ENCODE results near the gene PTCD1. TPM values are rescaled to one million over a fixed set of nuclear protein-coding genes. Genes with fewer than 3 reads are reported as not detected.

PTCD1 gene
- total RNA-seq, 3 donors from 2014 or later: 4.5 to 8.3 (median 4.9) TPM

- H3K27me3 ChIP-seq: no peaks in the 10 kb centered on the region
- intact Hi-C loops (cut with DNase I; ENCODE audit: low total_unique reads): no loop called here
- H3K27ac ChIP-seq: peak overlapping the region; percentile 96 to 97
- DNase-seq (ENCODE audit: low spot score in 2 of 2): no peak
- no peaks in the 10 kb centered on the region for H3K36me3 ChIP-seq
- H3K4me3 ChIP-seq: peak overlapping the region; percentile 84 to 100 (median 98)
- no peak for TF ChIP-seq CTCF (IDR thresholded peaks at IDR 0.05)
- no peak for TF ChIP-seq POLR2A (IDR thresholded peaks at IDR 0.05)
- TF ChIP-seq POLR2AphosphoS5 (IDR thresholded peaks at IDR 0.05): no peak
- H3K9me3 ChIP-seq: no peaks in the 10 kb centered on the region
- H3K4me1 ChIP-seq: peaks cover 3 to 16% of the 10 kb centered on the region in 2 donors
These were observed 29.4 kb downstream of the PTCD1 start for GRCh38 chr7:99409192-99409572.

- TF ChIP-seq POLR2A (IDR thresholded peaks at IDR 0.05): no peak
- peak; percentile 97 to 99 (median 99) for TF ChIP-seq POLR2AphosphoS5 (IDR thresholded peaks at IDR 0.05)
- TF ChIP-seq CTCF (IDR thresholded peaks at IDR 0.05): peak in 2 of 3 donors; percentile 34 to 55
- intact Hi-C loops (cut with DNase I; ENCODE audit: low total_unique reads): no loop called here
- Histone ChIP-seq H3K4me1 (peaks cover 3 to 16% of the 10 kb centered on the region in 2 donors), H3K36me3 (no peaks in the 10 kb centered on the region), H3K9me3 (no peaks in the 10 kb centered on the region), H3K27ac (peak within 1 kb of the TSS; percentile 96 to 97), H3K27me3 (no peaks in the 10 kb centered on the region), H3K4me3 (peak within 1 kb of the TSS; percentile 84 to 100 (median 98))
- DNase-seq (ENCODE audit: low spot score in 2 of 2): peak; percentile 92 to 93
These were observed 30.0 kb downstream of the PTCD1 start, which contains the start of the genes BUD31 and PDAP1 for GRCh38 chr7:99408379-99409191. TSS of gene BUD31 (plus strand) at chr7:99408969. CDS start at chr7:99411093, 2,124 bp downstream. TSS of gene PDAP1 (minus strand) at chr7:99408597. CDS start at chr7:99408548, 49 bp downstream.

GRCh38 chr7:99407872-99408378 is 30.7 kb downstream of the PTCD1 start:
- no peaks in the 10 kb centered on the region for H3K27me3 ChIP-seq
- H3K4me3 ChIP-seq: peak overlapping the region; percentile 84 to 100 (median 98)
- peaks cover 3 to 16% of the 10 kb centered on the region in 2 donors for H3K4me1 ChIP-seq
- no peaks in the 10 kb centered on the region for H3K9me3 ChIP-seq
- TF ChIP-seq CTCF (IDR thresholded peaks at IDR 0.05): no peak
- TF ChIP-seq POLR2A (IDR thresholded peaks at IDR 0.05): no peak
- TF ChIP-seq POLR2AphosphoS5 (IDR thresholded peaks at IDR 0.05): peak in 1 of 3 donors; percentile 15
- peak in 1 of 2 donors; percentile 37 for DNase-seq (ENCODE audit: low spot score in 2 of 2)
- H3K36me3 ChIP-seq: no peaks in the 10 kb centered on the region
- intact Hi-C loops (cut with DNase I; ENCODE audit: low total_unique reads): no loop called here
- peak overlapping the region; percentile 96 to 97 for H3K27ac ChIP-seq

- H3K27ac ChIP-seq: no peak overlapping the region
- intact Hi-C loops (cut with DNase I; ENCODE audit: low total_unique reads): no loop called here
- peaks cover 3 to 16% of the 10 kb centered on the region in 2 donors for H3K4me1 ChIP-seq
These were observed 32.0 kb downstream of the PTCD1 start for GRCh38 chr7:99406557-99406956.

More at GRCh38 chr7:99406557-99406956, 32.0 kb downstream of the PTCD1 start:
- no peak for TF ChIP-seq CTCF (IDR thresholded peaks at IDR 0.05)
- TF ChIP-seq POLR2A (IDR thresholded peaks at IDR 0.05): no peak
- TF ChIP-seq POLR2AphosphoS5 (IDR thresholded peaks at IDR 0.05): no peak
- DNase-seq (ENCODE audit: low spot score in 2 of 2): no peak
- no peaks in the 10 kb centered on the region for H3K27me3 ChIP-seq
- H3K36me3 ChIP-seq: no peaks in the 10 kb centered on the region
- no peak overlapping the region for H3K4me3 ChIP-seq
- no peaks in the 10 kb centered on the region for H3K9me3 ChIP-seq

All from breast epithelium (tissue), 4 donors.